ENCODE results near the gene TOM1L2.
"Not testable (repeated sequence)": the region's sequence is repeated elsewhere in the genome, so short reads cannot be mapped to it uniquely, and the experiment has no call there.

The TOM1L2 gene

DNA sequence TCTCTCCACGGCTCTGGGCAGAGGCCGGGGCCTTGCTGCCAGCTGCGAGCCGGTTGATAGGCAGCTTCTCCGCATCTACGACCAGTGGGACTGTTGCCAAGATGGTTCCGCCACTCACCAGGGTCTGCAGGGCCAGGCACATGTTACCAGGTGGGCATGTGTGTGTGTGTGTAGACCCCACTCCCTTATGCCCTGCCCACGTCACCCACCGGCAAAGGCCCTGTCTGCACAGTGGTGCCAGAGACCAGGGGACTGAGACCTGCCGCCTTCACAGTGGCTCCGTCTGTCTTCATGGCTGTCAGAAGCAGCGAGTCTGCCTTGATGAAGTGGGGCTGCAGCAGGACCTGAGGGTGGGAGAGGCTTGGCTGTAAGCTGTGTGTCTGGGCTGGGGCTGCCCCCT lies 153.1 kb downstream of the TOM1L2 start:
- DNase-seq (ENCODE audit: low spot score): no peak

DNA sequence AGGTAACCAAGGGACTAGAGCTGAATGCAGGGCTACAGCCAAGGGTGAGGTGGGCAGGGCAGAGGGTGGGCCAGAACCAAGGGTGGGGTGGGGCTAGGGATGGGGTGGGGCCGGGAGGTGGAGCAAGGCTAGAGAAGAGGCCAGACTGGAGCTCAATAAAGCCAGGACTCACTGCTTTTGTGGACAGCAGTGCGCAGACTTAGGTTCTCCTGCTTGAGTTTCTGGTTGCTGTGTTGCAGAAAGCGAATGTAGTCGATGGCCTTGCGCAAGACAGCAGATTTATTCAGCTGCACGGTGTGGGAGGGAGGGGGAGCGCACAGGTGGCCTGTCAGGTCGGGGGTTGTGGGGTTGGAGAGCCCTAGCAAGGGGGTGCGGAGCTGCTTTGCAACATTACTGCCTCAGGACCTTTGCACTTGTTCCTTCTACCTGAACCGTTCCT lies 154.1 kb downstream of the TOM1L2 start:
- no peak for DNase-seq (ENCODE audit: low spot score)

GRCh38 chr17:17817552-17817947 lies 154.7 kb downstream of the TOM1L2 start:
- no peak for DNase-seq (ENCODE audit: low spot score)

GRCh38 chr17:17816831-17817551 lies 155.2 kb downstream of the TOM1L2 start:
- DNase-seq (ENCODE audit: low spot score): no peak

- no peak for DNase-seq (ENCODE audit: low spot score)
Observed at GRCh38 chr17:17816240-17816814, 155.9 kb downstream of the TOM1L2 start.

DNA sequence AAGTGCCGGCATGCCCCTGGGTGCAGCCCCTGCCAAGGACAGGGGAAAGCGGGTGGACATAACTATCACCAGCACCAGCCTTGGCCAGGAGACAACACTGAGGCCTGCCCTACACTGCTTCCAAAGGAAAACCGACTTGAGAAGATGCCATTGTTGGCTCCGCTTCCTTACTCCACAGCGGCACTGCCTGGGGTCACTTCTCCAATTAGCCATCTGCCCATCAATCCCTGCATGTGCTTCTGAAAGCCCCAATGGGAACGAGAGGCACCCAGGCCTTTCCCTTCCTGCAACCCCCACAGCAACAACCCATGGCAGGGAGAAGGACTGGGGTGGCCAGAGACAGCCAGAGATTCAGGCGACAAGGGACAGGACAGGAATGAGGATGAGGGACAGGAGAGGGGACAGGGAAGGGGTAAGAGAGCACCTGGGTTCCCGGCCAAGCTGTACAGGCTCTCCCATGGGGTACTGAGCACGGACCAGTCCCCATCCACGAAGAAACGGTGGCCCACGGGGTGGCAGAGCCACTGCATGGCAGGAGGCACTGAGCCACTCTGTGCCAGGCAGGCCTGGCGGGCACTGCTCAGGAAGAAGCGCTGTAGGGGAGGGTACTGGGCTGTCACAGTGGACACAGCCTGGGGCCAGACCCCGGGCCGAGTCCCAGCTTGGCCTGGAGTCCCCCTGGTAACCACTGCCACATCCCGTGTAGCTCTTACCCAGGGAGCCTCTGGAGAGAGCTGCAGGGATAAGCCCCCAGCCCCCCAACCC lies 156.6 kb downstream of the TOM1L2 start:
- no peak for DNase-seq (ENCODE audit: low spot score)

DNA sequence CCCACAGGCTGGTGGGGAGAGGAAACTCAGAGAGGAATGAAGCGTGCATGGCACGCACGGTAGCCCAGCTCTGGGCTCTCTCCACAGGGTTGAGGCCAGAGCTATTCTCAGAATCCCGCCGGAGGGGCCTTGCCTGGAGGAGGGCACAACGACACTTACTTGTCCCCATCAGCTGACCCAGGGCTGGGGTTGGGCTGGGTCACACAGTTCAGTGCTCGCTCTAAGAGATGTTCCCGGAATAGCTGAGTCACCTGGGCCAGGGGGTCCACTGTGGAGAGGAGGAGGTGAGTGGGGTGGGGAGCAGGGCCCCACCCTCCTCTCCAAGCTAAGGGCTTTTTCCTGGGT lies 157.2 kb downstream of the TOM1L2 start:
- DNase-seq (ENCODE audit: low spot score): no peak

DNA sequence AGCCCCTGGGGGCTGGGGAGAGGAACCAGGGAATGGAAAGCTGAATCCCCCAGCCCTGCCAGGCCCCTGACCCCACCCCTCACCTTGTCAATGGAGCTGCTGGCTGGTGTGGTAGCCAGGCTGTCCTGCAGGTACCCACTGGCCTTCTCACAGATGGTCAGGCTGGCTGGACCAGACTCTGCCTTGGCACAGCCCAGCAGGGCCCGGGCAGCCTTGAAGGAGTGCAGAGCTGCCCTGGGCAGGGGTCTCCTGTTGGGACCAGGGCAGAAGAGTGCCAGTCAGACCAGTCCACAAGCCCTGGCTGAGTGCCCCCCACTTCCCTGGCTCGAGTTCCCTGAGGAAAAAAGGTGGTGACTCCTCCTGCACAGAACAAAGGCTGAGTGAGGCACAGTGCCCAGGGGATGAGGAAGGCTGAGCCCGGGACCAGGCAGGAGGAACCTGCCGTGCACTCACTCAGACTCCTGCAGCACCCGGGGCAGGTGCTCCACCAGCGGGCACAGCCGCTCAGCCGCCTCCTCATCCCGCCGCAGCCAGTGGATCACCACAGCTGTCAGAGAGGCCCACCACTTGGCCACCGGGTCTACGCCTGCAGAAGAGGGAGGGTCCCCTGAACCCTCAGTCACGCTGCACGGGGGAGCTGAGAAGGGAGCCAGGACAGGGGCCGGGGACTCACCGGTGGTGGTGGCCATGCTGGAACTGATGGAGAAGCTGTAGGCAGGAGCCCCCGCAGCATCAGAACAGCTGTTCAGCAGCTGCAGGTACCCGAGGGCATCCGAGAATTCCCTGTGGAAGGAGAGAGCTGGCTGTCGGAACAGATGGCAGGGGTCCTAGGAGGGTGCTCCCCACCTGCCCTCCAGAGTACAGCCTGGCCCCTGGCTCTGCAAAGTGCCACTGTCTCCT lies 157.8 kb downstream of the TOM1L2 start:
- DNase-seq (ENCODE audit: low spot score): no peak

GRCh38 chr17:17813725-17814095 lies 158.5 kb downstream of the TOM1L2 start:
- DNase-seq (ENCODE audit: low spot score): no peak

DNA sequence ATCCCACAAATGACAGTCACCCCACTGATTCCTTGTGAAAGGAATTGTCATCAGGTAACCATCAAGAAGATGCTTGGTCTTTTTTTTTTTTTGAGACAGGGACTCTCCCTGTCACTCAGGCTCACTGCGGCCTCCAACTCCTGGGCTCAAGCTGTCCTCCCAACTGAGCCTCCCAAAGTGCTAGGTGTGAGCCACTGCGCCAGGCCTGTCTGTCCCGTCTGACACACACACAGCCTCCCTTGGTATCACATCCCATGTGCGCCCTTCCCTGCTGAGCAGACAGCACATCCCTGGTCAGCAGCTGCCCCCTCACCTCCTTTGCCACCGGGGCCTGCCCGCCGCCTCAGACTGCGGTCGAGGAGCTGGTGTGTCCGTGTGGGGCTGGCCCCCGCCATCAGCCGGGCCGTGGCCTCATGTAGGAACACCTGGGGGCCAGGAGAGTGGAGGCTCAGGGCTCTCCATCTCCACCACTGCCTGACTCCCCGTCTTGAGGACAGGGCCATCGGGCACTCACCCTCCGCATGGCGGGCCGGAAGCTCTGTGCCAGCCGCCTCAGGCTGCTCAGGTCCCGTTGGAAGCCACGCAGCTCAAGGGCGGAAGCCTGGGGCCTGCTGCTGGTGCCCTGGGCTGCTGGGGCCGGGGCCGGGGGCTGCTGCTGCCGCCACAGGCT lies 159.0 kb downstream of the TOM1L2 start:
- DNase-seq (ENCODE audit: low spot score): no peak

DNA sequence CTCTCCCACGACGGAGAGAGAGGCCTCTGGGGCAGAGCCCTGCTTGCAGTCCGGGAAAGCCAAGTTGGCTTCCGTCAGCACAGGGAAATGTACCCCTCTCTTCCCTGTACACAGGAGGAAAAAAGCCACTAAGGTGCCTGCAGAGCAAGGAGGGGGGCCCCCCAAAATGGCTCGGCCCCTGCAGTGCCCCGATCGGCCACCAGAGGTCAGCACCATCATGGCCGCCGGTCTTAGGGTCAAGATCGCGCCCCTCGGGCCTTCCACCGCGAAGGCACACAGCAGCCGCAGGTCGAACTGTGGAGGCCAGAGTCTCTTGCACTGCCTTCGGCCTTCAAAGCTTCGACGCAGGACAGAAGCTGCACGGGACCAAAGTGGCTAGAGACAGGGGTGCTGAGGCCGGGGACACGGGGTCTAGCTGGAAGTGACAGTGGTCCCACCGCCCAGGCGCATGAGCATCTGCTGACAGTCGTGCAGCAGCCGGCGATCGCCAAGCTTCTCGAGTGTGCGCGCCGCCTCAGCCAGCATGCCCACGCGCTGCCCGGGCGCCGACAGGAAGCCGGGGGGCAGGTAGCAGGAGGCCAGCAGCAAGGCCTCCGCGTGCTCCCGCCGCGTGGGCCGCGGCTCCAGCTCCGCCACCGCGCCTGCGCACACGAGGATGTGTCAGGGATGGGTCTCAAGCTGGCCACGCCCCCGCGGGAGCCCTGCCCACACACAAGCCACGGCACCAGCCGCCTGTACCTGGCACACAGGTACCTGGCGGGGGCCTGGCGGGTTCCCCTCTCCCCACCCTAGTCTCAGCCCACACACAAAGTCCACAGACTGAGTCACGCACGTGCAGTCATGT lies 159.8 kb downstream of the TOM1L2 start:
- peak; percentile 87 for DNase-seq (ENCODE audit: low spot score)

DNA sequence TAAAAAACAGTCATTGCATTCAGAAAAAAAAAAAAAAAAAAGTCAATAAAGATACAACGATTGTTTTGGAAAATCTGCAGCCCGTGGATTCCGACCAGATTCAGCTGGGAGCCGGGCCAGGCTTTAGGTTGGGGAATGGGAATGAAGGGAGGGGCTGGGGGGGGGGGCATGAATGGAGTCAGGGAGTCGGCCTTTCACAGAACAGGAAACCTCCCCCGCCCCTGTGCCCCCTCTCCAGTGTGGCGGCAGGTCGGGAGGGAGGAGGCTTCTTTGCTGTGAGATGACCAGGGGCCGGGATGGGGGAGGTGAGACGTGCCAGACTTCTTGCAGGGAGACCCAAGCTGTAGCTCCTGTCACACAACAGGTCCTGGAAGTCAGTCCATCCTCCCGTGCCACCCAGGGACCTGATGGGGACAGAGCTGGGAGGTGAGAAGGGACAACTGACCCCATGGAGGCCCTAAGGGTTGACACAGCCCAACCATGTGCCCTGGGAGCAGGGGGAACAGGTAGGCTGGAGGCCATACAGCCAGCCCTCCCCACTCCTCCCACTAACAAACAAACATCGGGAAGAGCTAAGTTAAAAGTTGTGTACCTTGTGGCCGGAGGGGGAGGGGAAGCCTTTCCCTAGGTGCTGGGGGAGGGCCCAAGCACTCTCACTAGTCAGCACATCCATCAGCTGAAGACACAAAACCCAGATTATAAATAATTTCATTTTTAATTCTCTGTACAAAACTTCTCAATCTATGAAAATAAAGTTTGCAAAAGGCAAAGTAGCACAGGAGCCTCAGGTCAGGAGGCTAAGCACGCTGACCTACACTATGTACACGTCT lies 160.6 kb downstream of the TOM1L2 start:
- DNase-seq (ENCODE audit: low spot score): no peak

DNA sequence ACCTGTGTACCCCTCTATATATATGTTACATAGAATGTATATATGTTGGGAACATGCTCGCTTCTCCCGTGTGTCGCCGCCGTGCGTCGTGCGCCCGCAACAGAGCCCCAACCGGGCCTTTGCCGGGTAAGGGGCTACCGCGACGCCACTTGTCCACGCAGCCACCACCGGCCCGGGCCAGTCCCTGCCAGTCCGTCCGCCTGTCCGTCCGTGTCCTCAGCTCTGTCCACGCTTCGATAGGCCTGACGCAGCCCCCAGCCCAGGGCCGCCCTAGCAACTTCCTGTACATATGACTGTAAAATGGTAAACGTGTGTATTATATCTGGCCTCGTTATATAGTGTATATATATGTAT lies 161.3 kb downstream of the TOM1L2 start:
- DNase-seq (ENCODE audit: low spot score): no peak

- no peak for DNase-seq (ENCODE audit: low spot score)
Observed at GRCh38 chr17:17810084-17810894, 161.9 kb downstream of the TOM1L2 start.

DNA sequence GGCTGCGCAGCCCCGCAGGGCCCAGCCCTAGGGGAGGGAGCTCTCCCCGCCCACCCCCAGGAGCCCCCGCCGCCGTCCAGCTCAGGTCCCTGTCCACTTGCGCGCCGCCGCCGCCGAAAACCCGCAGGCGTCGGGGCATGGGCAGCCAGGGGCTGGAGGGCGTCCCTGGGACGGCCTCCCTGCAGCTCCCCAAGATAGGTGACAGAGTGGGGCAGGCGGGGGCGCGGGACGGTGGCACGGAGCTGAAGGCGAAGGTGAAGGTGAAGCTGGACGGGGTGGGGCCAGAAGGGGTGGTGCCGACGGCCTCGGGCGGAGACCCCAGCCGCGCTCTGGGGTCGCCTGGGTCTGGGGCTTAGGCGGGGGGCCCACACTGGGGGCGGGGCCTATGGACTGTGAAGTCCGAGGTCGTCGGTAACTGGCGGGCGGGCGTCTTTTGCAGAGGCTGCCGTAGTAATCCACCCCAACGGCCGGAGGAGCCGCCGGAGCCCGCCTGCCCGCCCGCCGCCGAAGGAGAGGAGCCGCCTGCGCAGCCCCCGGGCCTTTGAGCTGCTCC lies 162.6 kb downstream of the TOM1L2 start:
- DNase-seq (ENCODE audit: low spot score): no peak

GRCh38 chr17:17808706-17809432 lies 163.3 kb downstream of the TOM1L2 start:
- no peak for DNase-seq (ENCODE audit: low spot score)

DNA sequence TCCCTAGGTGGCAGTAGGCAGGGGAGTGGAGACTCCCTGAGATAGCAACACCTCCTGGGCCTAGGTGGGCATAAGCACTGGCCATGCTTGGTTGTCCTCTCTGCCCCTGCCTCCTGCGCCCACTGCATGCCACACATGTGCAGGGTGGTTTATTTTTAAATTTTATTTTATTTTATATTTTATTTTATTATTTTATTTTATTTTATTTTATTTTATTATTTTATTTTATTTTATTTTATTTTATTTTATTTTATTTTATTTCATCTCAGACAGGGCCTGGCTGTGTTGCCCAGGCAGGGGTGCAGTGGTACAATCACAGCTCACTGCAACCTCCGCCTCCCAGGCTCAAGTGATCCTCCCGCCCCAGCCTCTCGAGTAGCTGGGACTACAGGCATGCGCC lies 164.0 kb downstream of the TOM1L2 start:
- not testable (repeated sequence) for DNase-seq (ENCODE audit: low spot score)

DNA sequence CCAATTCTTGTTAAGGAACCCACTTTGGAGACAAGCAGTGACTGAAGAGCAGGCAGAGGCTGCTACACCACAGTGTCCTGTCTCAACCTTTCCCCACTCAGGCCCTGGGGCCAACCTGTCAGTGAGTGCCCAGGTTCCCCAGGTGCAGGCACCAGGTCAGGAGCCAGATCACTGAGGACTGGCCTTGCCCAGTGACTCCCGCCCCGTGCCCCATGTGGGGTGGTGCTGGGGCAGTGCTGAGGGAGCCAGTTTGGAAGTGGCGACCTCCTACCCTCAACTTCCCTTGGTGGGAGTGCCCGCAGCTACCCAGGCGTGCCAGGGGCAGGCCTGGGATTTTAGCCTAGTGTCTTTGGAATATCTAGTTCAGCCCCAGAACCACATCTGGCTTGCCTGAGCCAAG lies 164.8 kb downstream of the TOM1L2 start:
- no peak for DNase-seq (ENCODE audit: low spot score)
